Liver (tissue), 9 donors: ENCODE results near the gene PIGV. TPM values are rescaled to one million over a fixed set of nuclear protein-coding genes. Genes with fewer than 3 reads are reported as not detected.

Experiments used
- DNase-seq: peaks from one replicate; pipeline ENCODE4 v3.0.0-alpha.2; 2017; ENCODE audit warnings: low spot score
- H3K27ac ChIP-seq, 2 donors: one replicate each; pipeline ENCODE4 v1.7.0; 2013; ENCODE audit warnings: inconsistent platforms in 2 of 2, low read length in 2 of 2, control low read depth in 1 of 2, low read depth in 1 of 2, mild to moderate bottlenecking in 1 of 2
- H3K27me3 ChIP-seq, 4 donors: one replicate each; pipeline versions ENCODE4 v1.6.1 to v1.7.0; 2013; ENCODE audit warnings: low read length in 3 of 4, inconsistent platforms in 1 of 4, mild to moderate bottlenecking in 1 of 4, moderate library complexity in 1 of 4; ENCODE audit not compliant: control insufficient read depth in 4 of 4, insufficient read depth in 4 of 4
- H3K36me3 ChIP-seq, 4 donors: one replicate each; pipeline versions ENCODE4 v1.6.1 to v1.7.0; 2013; ENCODE audit warnings: low read length in 3 of 4, mild to moderate bottlenecking in 3 of 4, low read depth in 1 of 4, moderate library complexity in 1 of 4; ENCODE audit not compliant: control insufficient read depth in 4 of 4, insufficient read depth in 3 of 4
- H3K4me1 ChIP-seq, 4 donors: one replicate each; pipeline versions ENCODE4 v1.6.1 to v1.7.0; 2013; ENCODE audit warnings: low read length in 3 of 4, mild to moderate bottlenecking in 3 of 4, moderate library complexity in 1 of 4; ENCODE audit not compliant: control insufficient read depth in 4 of 4, insufficient read depth in 4 of 4
- H3K4me3 ChIP-seq, 3 donors: one replicate each; pipeline versions ENCODE4 v1.6.1 to v1.7.0; 2013; ENCODE audit warnings: low read length in 3 of 3, control low read depth in 1 of 3, low read depth in 1 of 3, mild to moderate bottlenecking in 1 of 3
- H3K9ac ChIP-seq, 2 donors: one replicate each; pipeline ENCODE4 v1.7.0; 2013; ENCODE audit warnings: low read length in 2 of 2, mild to moderate bottlenecking in 2 of 2, moderate library complexity in 2 of 2, control low read depth in 1 of 2, low read depth in 1 of 2
- H3K9me3 ChIP-seq, 4 donors: one replicate each; pipeline versions ENCODE4 v1.6.1 to v1.7.0; 2013; ENCODE audit warnings: low read length in 3 of 4; ENCODE audit not compliant: control insufficient read depth in 4 of 4
- ATF3 ChIP-seq: IDR thresholded peaks from 2 replicates; pipeline ENCODE4 v1.6.1; 2016; ENCODE audit warnings: antibody characterized with exemption
- CTCF ChIP-seq: fragments of 150-350 bp; IDR thresholded peaks from 2 replicates; pipeline ENCODE4 v1.5.1; 2017; ENCODE audit warnings: improper control_type of control experiment, low read depth, low read length; ENCODE audit not compliant: missing input control
- EGR1 ChIP-seq, 2 donors: IDR thresholded peaks; 2 replicates each; pipeline ENCODE4 v1.6.1; 2016 to 2018; ENCODE audit warnings: antibody characterized with exemption in 2 of 2, low read depth in 2 of 2
- FOXA1 ChIP-seq: IDR thresholded peaks from 2 replicates; pipeline ENCODE4 v1.6.1; 2016; ENCODE audit warnings: antibody characterized with exemption
- FOXA2 ChIP-seq: IDR thresholded peaks from 2 replicates; pipeline ENCODE4 v1.6.1; 2016; ENCODE audit warnings: antibody characterized with exemption
- GABPA ChIP-seq, 2 donors: IDR thresholded peaks in 1 of 2; conservative IDR thresholded peaks in 1 of 2; 2 replicates each; pipeline ENCODE4 v1.6.1; 2016; ENCODE audit warnings: antibody characterized with exemption in 2 of 2, mild to moderate bottlenecking in 1 of 2, moderate library complexity in 1 of 2
- HNF4A ChIP-seq, 2 donors: conservative IDR thresholded peaks; 2 replicates each; pipeline ENCODE4 v1.6.1; 2016; ENCODE audit warnings: antibody characterized with exemption in 2 of 2, mild to moderate bottlenecking in 2 of 2
- HNF4G ChIP-seq: IDR thresholded peaks from 2 replicates; pipeline ENCODE4 v1.6.1; 2016; ENCODE audit warnings: antibody characterized with exemption
- JUND ChIP-seq, 2 donors: IDR thresholded peaks; 2 replicates each; pipeline ENCODE4 v1.6.1; 2016; ENCODE audit warnings: antibody characterized with exemption in 2 of 2
- NR2F2 ChIP-seq: IDR thresholded peaks from 2 replicates; pipeline ENCODE4 v1.6.1; 2016; ENCODE audit warnings: antibody characterized with exemption
- RAD21 ChIP-seq, 2 donors: IDR thresholded peaks; 2 replicates each; pipeline ENCODE4 v1.6.1; 2016; ENCODE audit warnings: antibody characterized with exemption in 2 of 2, mild to moderate bottlenecking in 2 of 2
- RXRA ChIP-seq, 2 donors: IDR thresholded peaks; 2 replicates each; pipeline ENCODE4 v1.6.1; 2017 to 2018; ENCODE audit warnings: antibody characterized with exemption in 2 of 2, mild to moderate bottlenecking in 1 of 2
- SP1 ChIP-seq: IDR thresholded peaks from 2 replicates; pipeline ENCODE4 v1.6.1; 2018; ENCODE audit warnings: antibody characterized with exemption, mild to moderate bottlenecking
- YY1 ChIP-seq: IDR thresholded peaks from 2 replicates; pipeline ENCODE4 v1.6.1; 2016; ENCODE audit warnings: antibody characterized with exemption, mild to moderate bottlenecking
- ZBTB33 ChIP-seq: IDR thresholded peaks from 2 replicates; pipeline ENCODE4 v1.6.1; 2016; ENCODE audit warnings: antibody characterized with exemption
- WGBS: extraction: QIAGEN DNeasy Blood & Tissue Kit; methylation state at CpG from one replicate; pipeline ENCODE4 v1.1.7; 2013; 5-methylcytosine and 5-hydroxymethylcytosine counted together
- polyA plus RNA-seq, 2 donors: library from polyadenylated mRNA; stranded (reverse) in 1 of 2; unstranded in 1 of 2; fragments of 200-250 nt in 1 of 2; fragments of >200 nt in 1 of 2; fragmentation: Nextera tagmentation in 1 of 2; extraction: Ambion mirVana in 1 of 2; gene quantifications; one replicate each; pipeline versions ENCODE4 v1.2.1 to v1.2.3, GENCODE V29; 2013 to 2015
- total RNA-seq, 2 donors: library from RNA; depleted of rRNA; stranded (reverse); fragments of >200 nt; gene quantifications; one replicate each; pipeline ENCODE4 v1.2.3, GENCODE V29; 2014
- donor health status: healthy.
- donor health status: healthy.
- donor health status: healthy.
- donor health status: healthy.
- donor health status: healthy.

The PIGV gene
- total and polyA plus RNA-seq, 4 donors = 13.9 to 24.3 (median 14.8) TPM

GRCh38 chr1:26780344-26780957, 7.3 kb upstream of the PIGV start (continued):
- TF ChIP-seq ATF3 (no peak), HNF4A (conservative IDR thresholded peaks at IDR 0.05) (peak; percentile 48 to 73), CTCF (no peak)

- Histone ChIP-seq H3K27ac (peak overlapping the region; percentile 50 to 80), H3K27me3 (no peaks in the 10 kb centered on the region), H3K4me3 (no peak overlapping the region), H3K9me3 (no peaks in the 10 kb centered on the region), H3K36me3 (peaks cover 9 to 28% (median 19%) of the 10 kb centered on the region in 4 donors), H3K9ac (peak overlapping the region in 1 of 2 donors; percentile 10), H3K4me1 (peaks cover 14 to 71% (median 59%) of the 10 kb centered on the region in 4 donors)
- WGBS = 54% methylated on average over 11 of the region's 11 CpGs
- no peak for DNase-seq
- TF ChIP-seq FOXA1 = no peak
- TF ChIP-seq RXRA (IDR thresholded peaks at IDR 0.05) = peak; percentile 49 to 54
Measured at GRCh38 chr1:26781206-26781825, 6.4 kb upstream of the PIGV start.

GRCh38 chr1:26782521-26783212, 5.1 kb upstream of the PIGV start:
- no peak for DNase-seq
- Histone ChIP-seq H3K9me3 (no peaks in the 10 kb centered on the region), H3K27ac (peak overlapping the region; percentile 50 to 80), H3K4me1 (peaks cover 17 to 78% (median 67%) of the 10 kb centered on the region in 4 donors), H3K27me3 (no peaks in the 10 kb centered on the region), H3K9ac (no peak overlapping the region), H3K36me3 (peaks cover 7 to 22% (median 15%) of the 10 kb centered on the region in 4 donors), H3K4me3 (no peak overlapping the region)
- TF ChIP-seq NR2F2 = no peak
- TF ChIP-seq FOXA2 = no peak
- 71% methylated on average over 3 of the region's 3 CpGs for WGBS

- H3K36me3 ChIP-seq = peaks cover 5 to 17% (median 10%) of the 10 kb centered on the region in 4 donors
- H3K9me3 ChIP-seq = no peaks in the 10 kb centered on the region
- H3K4me1 ChIP-seq = peaks cover 17 to 78% (median 67%) of the 10 kb centered on the region in 4 donors
- no peak for DNase-seq
- 40% methylated on average over 5 of the region's 5 CpGs for WGBS
- H3K9ac ChIP-seq = no peak overlapping the region
- H3K27ac ChIP-seq = peak overlapping the region; percentile 50 to 80
- H3K4me3 ChIP-seq = no peak overlapping the region
- H3K27me3 ChIP-seq = no peaks in the 10 kb centered on the region
- TF ChIP-seq YY1 (no peak), HNF4G (no peak), FOXA1 (no peak), HNF4A (conservative IDR thresholded peaks at IDR 0.05) (no peak), FOXA2 (no peak), SP1 (no peak), NR2F2 (no peak), ATF3 (no peak), JUND (IDR thresholded peaks at IDR 0.05) (no peak), GABPA (IDR thresholded peaks at IDR 0.05 in 1 of 2, conservative IDR thresholded peaks at IDR 0.05 in 1 of 2) (no peak), EGR1 (IDR thresholded peaks at IDR 0.05; ENCODE audit: low read depth in 2 of 2) (no peak), RAD21 (IDR thresholded peaks at IDR 0.05) (no peak), ZBTB33 (no peak)
Measured at GRCh38 chr1:26783646-26784022, 4.1 kb upstream of the PIGV start.
